Mesothelial cell of epicardium (in vitro differentiated cells): Measurements from ENCODE around the gene TGFBR3. TPM values are rescaled to one million over a fixed set of nuclear protein-coding genes. Genes with fewer than 3 reads are reported as not detected.
"Not testable (repeated sequence)": the region's sequence is repeated elsewhere in the genome, so short reads cannot be mapped to it uniquely, and the experiment has no call there.

ENCODE experiments used
- DNase-seq, 2 experiments: peaks; one replicate each; pipeline ENCODE4 v3.0.0; 2021; ENCODE audit warnings: low spot score in 2 of 2; ENCODE audit not compliant: unreplicated experiment in 2 of 2
- H3K27ac Mint-ChIP-seq: 2 replicates; pipeline ENCODE4 v1.8.0; 2021; ENCODE audit warnings: mixed read lengths
- H3K27me3 Mint-ChIP-seq: 2 replicates; pipeline ENCODE4 v1.8.0; 2021; ENCODE audit warnings: low read depth, mixed read lengths
- H3K36me3 Mint-ChIP-seq: 2 replicates; pipeline ENCODE4 v1.8.0; 2021; ENCODE audit warnings: mixed read lengths
- H3K4me1 Mint-ChIP-seq: 2 replicates; pipeline ENCODE4 v1.8.0; 2021; ENCODE audit warnings: mixed read lengths
- H3K4me3 Mint-ChIP-seq: 2 replicates; pipeline ENCODE4 v1.8.0; 2021; ENCODE audit warnings: mild to moderate bottlenecking, moderate library complexity, mixed read lengths
- H3K9me3 Mint-ChIP-seq: 2 replicates; pipeline ENCODE4 v1.8.0; 2021; ENCODE audit warnings: mixed read lengths
- CTCF ChIP-seq: fragments of 200-600 bp; sonication (generic); IDR thresholded peaks from one replicate; pipeline ENCODE4 v1.5.0; 2021; ENCODE audit warnings: antibody characterized with exemption; ENCODE audit not compliant: unreplicated experiment
- total RNA-seq: library from RNA; stranded (reverse); gene quantifications from 3 replicates; pipeline ENCODE4 v1.2.1, GENCODE V29; 2021

Gene TGFBR3
- total RNA-seq, 1 donor from 2014 or later, result 20.7 TPM

- H3K9me3 Mint-ChIP-seq, result peaks cover 8% of the 10 kb centered on the region
- no peaks in the 10 kb centered on the region for H3K27me3 Mint-ChIP-seq
- H3K4me3 Mint-ChIP-seq, result no peak overlapping the region
- no peak for DNase-seq
- no peak overlapping the region for H3K27ac Mint-ChIP-seq
- H3K4me1 Mint-ChIP-seq, result no peaks in the 10 kb centered on the region
- no peak for TF ChIP-seq CTCF
- no peaks in the 10 kb centered on the region for H3K36me3 Mint-ChIP-seq
Measured at GRCh38 chr1:91674107-91674506, 211.8 kb downstream of the TGFBR3 start.

GRCh38 chr1:91673613-91674012, 212.3 kb downstream of the TGFBR3 start:
- Mint-ChIP-seq H3K27ac (no peak overlapping the region), H3K27me3 (no peaks in the 10 kb centered on the region), H3K4me1 (no peaks in the 10 kb centered on the region), H3K9me3 (peaks cover 8% of the 10 kb centered on the region), H3K36me3 (no peaks in the 10 kb centered on the region), H3K4me3 (no peak overlapping the region)
- no peak for TF ChIP-seq CTCF
- DNase-seq, result no peak

GRCh38 chr1:91672601-91673161, 213.3 kb downstream of the TGFBR3 start:
- no peak for DNase-seq
- peaks cover 3% of the 10 kb centered on the region for H3K9me3 Mint-ChIP-seq
- H3K36me3 Mint-ChIP-seq, result no peaks in the 10 kb centered on the region
- H3K4me3 Mint-ChIP-seq, result no peak overlapping the region
- no peaks in the 10 kb centered on the region for H3K27me3 Mint-ChIP-seq
- H3K27ac Mint-ChIP-seq, result no peak overlapping the region
- no peaks in the 10 kb centered on the region for H3K4me1 Mint-ChIP-seq
- no peak for TF ChIP-seq CTCF

GRCh38 chr1:91670781-91671180, 215.2 kb downstream of the TGFBR3 start:
- Mint-ChIP-seq H3K4me3 (no peak overlapping the region), H3K4me1 (no peaks in the 10 kb centered on the region), H3K9me3 (no peaks in the 10 kb centered on the region), H3K36me3 (no peaks in the 10 kb centered on the region), H3K27ac (no peak overlapping the region), H3K27me3 (no peaks in the 10 kb centered on the region)
- no peak for TF ChIP-seq CTCF
- DNase-seq, result no peak

GRCh38 chr1:91669584-91670350, 216.2 kb downstream of the TGFBR3 start:
- Mint-ChIP-seq H3K36me3 (no peaks in the 10 kb centered on the region), H3K27ac (no peak overlapping the region), H3K4me3 (no peak overlapping the region), H3K27me3 (no peaks in the 10 kb centered on the region), H3K4me1 (no peaks in the 10 kb centered on the region), H3K9me3 (no peaks in the 10 kb centered on the region)
- no peak for TF ChIP-seq CTCF
- DNase-seq, result no peak

GRCh38 chr1:91666651-91667050, 219.3 kb downstream of the TGFBR3 start:
- H3K4me3 Mint-ChIP-seq, DNase-seq, H3K4me1 Mint-ChIP-seq, H3K27me3 Mint-ChIP-seq, H3K9me3 Mint-ChIP-seq, H3K36me3 Mint-ChIP-seq: not testable (repeated sequence)
- H3K27ac Mint-ChIP-seq, result peak overlapping the region; percentile 64
